ENCODE results near the gene TBC1D30. TPM values are rescaled to one million over a fixed set of nuclear protein-coding genes. Genes with fewer than 3 reads are reported as not detected.

The TBC1D30 gene
- total RNA-seq, 4 donors from 2014 or later: 7.0 to 31.3 (median 9.0) TPM

GRCh38 chr12:64895526-64895925, 71.1 kb downstream of the TBC1D30 start:
- Histone ChIP-seq H3K9me3 (no peaks in the 10 kb centered on the region), H3K4me1 (no peaks in the 10 kb centered on the region), H3K4me3 (replicated peaks in 1 of 3) (no peak overlapping the region), H3K36me3 (no peaks in the 10 kb centered on the region), H3K27ac (no peak overlapping the region), H3K27me3 (no peaks in the 10 kb centered on the region)
- intact Hi-C loops (cut with DNase I): loop anchor here (10.0 kb wide), 1 partner anchor 1189 kb away; no protein-coding TSS in a partner anchor
- WGBS, 2 donors: 84 to 86% methylated on average over 5 of the region's 5 CpGs
- TF ChIP-seq POLR2A (IDR thresholded peaks at IDR 0.05) (no peak), CTCF (IDR thresholded peaks at IDR 0.05) (no peak)
- DNase-seq: no peak

GRCh38 chr12:64900540-64900939, 76.1 kb downstream of the TBC1D30 start:
- 72 to 80% methylated on average over 4 of the region's 4 CpGs for WGBS, 2 donors
- Histone ChIP-seq H3K4me1 (no peaks in the 10 kb centered on the region), H3K9me3 (no peaks in the 10 kb centered on the region), H3K27me3 (no peaks in the 10 kb centered on the region), H3K36me3 (no peaks in the 10 kb centered on the region), H3K4me3 (replicated peaks in 1 of 3) (no peak overlapping the region), H3K27ac (no peak overlapping the region)
- TF ChIP-seq CTCF (IDR thresholded peaks at IDR 0.05) (no peak), POLR2A (IDR thresholded peaks at IDR 0.05) (no peak)
- DNase-seq: no peak
- intact Hi-C loops (cut with DNase I): no loop called here

GRCh38 chr12:64903479-64904152, 79.2 kb downstream of the TBC1D30 start:
- Histone ChIP-seq H3K4me1 (no peaks in the 10 kb centered on the region), H3K27ac (no peak overlapping the region), H3K9me3 (no peaks in the 10 kb centered on the region), H3K27me3 (no peaks in the 10 kb centered on the region), H3K4me3 (replicated peaks in 1 of 3) (no peak overlapping the region), H3K36me3 (no peaks in the 10 kb centered on the region)
- DNase-seq: no peak
- 70 to 73% methylated on average over 5 of the region's 5 CpGs for WGBS, 2 donors
- intact Hi-C loops (cut with DNase I): no loop called here
- TF ChIP-seq POLR2A (IDR thresholded peaks at IDR 0.05) (no peak), CTCF (IDR thresholded peaks at IDR 0.05) (no peak)

- Histone ChIP-seq H3K4me3 (replicated peaks in 1 of 3) (no peak overlapping the region), H3K9me3 (no peaks in the 10 kb centered on the region), H3K4me1 (no peaks in the 10 kb centered on the region), H3K36me3 (no peaks in the 10 kb centered on the region), H3K27ac (no peak overlapping the region), H3K27me3 (no peaks in the 10 kb centered on the region)
- no peak for DNase-seq
- 88 to 95% methylated on average over 3 of the region's 3 CpGs for WGBS, 2 donors
- no peak for TF ChIP-seq POLR2A (IDR thresholded peaks at IDR 0.05)
- no peak for TF ChIP-seq CTCF (IDR thresholded peaks at IDR 0.05)
- intact Hi-C loops (cut with DNase I): no loop called here
Measured at GRCh38 chr12:64907097-64907496, 82.7 kb downstream of the TBC1D30 start.

GRCh38 chr12:64909124-64909523, 84.7 kb downstream of the TBC1D30 start:
- Histone ChIP-seq H3K27me3 (no peaks in the 10 kb centered on the region), H3K4me1 (no peaks in the 10 kb centered on the region), H3K4me3 (replicated peaks in 1 of 3) (no peak overlapping the region), H3K9me3 (no peaks in the 10 kb centered on the region), H3K27ac (no peak overlapping the region), H3K36me3 (no peaks in the 10 kb centered on the region)
- no peak for DNase-seq
- TF ChIP-seq CTCF (IDR thresholded peaks at IDR 0.05) (no peak), POLR2A (IDR thresholded peaks at IDR 0.05) (no peak)
- intact Hi-C loops (cut with DNase I): no loop called here
- 82 to 86% methylated on average over 6 of the region's 6 CpGs for WGBS, 2 donors
